GM18873 (cell line): ENCODE data around the gene FGL2.
A peak's percentile ranks its signal among the peaks of the same experiment; 100 is the strongest.
"Not testable (repeated sequence)": the region's sequence is repeated elsewhere in the genome, so short reads cannot be mapped to it uniquely, and the experiment has no call there.

ENCODE experiments used
- ATAC-seq: cut with Tn5 transposase; IDR thresholded peaks from one replicate; pipeline ENCODE4 v1.9.1; 2021; ENCODE audit warnings: mild to moderate bottlenecking, moderate library complexity, moderate number of reproducible peaks; ENCODE audit not compliant: unreplicated experiment, low FRiP score

The FGL2 gene

DNA sequence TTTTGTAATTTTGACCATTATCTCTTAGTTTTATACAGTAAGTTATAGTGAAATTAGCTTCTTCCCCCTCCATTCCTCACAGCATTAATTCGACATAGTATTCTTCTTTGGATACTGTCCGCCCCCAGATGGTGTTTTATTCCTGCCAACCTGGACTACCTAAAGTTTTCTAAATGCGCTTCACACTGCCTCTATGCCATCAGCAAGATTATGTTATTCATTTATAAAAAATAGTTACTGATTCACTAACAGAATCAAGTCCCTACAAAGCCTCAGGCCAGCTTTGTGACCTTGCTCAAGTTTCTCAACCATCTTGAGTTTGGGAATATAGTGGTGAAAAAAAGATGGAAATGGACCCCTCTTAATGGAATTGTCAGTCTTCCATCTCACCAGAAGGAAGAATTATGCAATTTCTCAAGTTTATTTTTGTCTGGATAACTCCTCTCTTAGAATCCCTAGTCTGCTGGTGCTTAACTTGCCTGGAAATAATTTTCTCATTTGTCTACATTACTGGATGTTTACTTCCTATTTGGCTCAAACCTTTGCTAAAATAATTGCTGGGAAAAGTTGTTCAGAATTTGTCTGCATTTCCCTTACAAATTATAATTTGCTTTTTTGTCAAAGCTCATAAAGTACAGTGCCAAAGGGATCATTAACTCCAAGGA lies 16.7 kb upstream of the FGL2 start:
- ATAC-seq, result no peak

DNA sequence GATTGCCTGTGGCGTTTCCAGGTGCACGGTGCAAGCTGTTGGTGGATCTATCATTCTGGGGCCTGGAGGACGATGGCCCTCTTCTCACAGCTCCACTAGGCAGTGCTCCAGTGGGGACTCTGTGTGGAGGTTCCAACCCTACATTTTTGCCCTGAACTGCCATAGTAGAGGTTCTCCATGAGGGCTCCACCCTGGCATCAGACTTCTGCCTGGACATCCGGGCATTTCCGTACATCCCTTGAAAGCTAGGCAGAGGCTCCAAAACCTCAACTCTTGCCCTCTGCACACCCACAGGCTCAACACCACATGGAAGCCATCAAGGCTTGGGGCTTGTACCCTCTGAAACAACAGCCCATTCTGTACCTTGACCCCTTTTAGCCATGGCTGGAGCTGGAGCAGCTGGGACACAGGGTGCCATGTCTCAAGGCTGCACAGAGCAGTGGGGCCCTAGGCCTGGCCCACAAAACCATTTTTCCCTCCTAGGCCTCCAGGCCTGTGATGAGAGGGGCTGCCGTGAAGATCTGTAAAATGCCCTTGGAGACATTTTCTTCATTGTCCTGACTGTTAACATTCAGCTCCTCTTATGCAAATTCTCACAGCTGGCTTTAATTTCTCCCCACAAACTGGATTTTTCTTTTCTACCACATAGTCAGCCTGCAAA lies 10.0 kb upstream of the FGL2 start:
- ATAC-seq, result no peak

DNA sequence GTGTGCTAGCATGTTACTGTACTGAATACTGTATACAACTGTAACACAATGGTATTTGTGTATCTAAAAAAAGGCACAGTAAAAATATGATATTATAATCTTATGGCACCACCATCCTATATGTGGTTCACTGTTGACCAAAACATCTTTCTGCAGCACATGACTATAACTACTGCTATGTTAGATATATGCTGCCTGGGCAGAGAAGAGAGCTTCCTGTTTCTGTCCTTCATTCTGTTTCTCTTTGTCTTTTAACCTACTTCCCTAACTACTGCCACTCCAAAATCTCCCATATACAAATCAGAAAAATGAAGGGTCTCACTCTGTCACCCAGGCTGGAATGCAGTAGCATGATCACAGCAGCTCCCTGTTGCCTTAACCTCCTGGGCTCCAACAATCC lies 8.8 kb upstream of the FGL2 start:
- ATAC-seq, result no peak

DNA sequence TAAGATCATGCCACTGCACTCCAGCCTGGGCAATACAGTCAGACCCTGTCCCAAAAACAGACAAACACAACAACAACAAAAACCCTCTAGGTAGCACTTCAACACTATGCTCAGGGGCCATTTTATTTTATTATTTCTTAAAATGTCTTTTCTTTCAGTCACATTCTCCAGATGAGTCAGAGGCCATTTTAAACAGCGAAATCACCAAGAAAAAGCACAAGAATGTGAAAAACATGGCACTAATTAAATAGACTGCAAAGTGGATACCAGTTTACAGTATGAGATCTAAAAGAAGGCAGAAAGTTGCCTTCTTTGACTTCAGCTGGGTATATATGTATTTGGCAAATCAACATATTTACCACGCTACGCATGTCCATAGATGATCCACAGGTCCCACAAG lies 6.1 kb upstream of the FGL2 start:
- no peak for ATAC-seq

DNA sequence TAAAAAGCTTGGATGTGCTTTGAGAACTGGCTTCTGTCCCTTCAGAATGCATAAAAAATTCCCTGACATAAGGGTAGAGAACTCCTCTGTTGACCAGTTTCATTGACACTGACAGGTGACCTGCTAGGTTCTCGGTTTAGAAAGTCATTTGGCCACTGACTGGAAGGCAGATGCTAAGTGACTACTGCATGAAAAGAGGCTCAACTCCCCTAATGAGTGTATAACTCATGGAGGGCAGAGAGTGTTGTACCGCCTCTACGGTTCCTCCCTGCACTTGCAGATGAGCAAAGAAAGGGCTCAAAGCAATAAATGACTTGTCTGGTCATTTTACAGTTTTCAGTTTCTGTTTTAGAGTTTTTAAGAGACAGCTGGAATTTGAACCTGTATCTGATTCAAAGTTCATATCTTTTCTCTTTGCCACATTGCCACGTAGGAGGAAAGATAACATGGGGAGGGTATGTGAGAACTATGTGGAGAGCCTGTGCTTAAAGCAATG lies 2.9 kb upstream of the FGL2 start:
- peak; percentile 94 for ATAC-seq

DNA sequence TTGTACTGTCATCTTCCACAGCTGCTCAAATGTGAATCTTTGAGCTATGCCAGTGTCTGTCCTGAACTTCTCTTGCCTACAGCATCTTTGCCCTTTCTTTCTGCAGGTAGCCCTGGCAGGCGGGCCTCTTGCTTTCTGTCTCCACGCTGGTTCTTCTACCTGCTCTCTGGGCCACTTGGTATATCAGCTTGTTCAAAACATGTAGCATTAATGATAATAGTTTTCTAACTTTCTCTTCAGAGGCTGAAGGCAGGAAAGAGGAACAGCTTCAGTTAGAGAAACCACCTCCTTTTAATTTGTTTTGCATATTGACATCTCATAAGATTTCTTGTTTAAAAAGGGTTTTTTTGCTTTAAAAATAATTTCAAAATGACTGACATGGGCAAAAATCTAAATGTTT lies 923 bp upstream of the FGL2 start:
- ATAC-seq, result no peak

DNA sequence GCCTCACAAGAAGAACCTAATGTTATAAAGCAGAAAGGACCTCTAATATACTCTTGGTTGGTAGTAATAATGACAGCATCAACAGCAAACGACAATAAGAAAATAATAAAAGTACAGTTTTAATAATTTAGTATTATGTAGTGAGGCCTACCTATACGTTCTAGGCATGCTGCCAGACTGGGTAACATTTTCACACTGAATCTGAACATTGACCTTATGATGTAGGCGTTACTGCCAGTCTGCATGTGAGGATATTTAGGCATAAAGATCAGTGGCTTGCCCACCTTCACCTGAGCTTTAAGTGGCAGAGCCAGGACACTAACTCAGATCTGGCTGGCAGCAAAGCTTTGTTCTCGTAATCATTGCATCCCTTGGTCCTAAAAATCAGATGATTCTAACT lies 2.5 kb downstream of the FGL2 start:
- ATAC-seq, result no peak

DNA sequence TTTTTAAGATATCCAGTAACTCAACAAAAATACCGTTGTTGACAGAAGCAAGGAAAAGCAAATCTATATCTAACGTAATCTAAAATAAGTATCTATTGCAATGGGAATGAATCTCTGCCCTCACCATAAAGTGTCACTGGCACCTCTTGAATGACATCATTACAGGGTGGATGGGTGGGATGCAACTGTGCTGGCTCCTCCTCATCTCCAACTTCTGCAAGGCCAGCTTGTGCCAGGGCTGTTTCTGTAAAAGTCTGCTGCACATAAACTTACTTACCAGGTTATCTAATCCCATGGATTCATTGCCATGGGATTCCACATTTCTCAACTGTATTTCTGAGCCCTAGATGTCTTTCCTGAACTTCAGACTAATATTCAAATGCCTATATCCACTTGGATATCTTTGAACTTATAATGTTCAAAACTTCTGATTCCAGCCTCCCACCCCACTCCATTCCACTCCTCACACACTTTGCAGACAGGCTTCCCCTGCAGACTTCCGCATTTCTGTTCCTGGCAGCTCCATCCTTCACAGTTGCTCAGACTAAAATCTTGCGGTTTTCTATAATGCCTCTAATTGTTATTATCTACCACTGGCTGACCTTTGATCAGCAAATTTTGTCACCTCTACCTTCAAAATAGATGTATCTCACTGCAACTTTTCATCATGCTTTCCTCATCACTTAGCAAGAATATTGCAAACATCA lies 10.7 kb downstream of the FGL2 start:
- ATAC-seq, result no peak

DNA sequence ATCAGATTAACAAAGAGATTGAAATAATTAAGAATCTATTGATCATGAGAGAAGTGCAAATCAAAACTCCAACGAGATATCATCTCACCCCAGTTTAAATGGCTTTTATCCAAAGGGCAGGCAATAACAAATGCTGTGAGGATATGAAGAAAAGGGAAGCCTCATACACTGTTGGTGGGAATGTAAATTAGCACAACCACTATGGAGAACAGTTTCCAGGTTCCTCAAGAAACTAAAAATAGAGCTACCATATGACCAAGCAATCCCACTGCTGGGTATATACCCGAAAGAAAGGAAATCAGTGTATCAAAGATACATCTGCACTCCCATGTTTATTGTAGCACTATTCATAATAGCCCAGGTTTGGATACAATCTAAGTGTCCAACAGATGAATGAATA lies 13.8 kb downstream of the FGL2 start:
- ATAC-seq, result no peak

DNA sequence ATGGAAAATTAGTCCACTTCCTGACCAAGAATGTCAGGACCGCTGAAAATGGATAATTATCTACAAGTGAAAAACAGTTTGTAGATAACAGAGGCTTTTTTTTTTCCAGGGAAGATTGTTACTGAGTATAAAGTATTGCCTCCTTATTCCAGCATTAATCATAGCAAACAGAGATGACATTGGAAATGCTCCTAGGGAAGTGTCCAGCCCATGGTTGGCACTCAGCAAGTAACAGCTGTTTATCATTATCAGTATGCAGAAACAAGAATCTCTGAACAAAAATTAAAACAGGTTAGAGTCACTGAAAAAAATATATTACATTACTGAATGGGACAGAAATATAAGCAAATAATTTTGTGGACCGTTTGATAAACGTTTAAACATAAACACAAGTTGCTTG lies 14.6 kb downstream of the FGL2 start:
- ATAC-seq, result no peak

DNA sequence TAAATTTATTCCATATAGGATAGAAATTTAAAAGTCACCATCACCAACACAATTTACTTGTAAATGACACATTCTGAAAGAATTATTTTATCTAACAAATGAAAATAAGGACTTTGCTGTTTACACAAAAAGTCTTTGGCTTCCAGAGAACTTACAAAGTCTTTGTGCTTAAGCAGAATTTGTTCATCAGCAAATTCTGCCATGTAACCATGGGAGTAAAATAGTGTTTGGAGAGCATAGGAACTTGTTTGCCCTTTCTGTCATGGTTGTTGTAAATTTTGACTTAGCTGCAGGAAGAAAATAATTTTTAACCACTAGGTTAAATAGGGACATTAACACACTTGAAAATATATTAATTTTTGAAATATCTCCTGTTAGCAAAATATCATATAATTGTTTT lies 15.2 kb downstream of the FGL2 start:
- ATAC-seq, result no peak

DNA sequence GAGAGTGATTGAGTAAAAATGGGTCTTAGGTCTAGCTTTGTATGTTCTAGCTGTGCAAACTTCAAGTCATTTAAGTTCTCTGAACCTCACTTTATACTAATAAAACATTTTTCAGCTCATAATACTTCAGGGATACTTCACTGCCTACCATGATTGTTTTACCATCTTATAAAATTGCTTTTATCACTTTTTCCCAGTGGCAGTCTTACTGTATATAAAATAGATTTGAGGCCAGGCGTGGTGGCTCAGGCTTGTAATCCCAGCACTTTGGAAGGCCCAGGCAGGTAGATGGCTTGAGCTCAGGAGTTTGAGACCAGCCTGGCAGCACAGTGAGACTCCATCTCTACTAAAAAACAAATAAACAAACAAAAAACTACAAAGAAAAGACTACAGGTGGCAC lies 17.4 kb downstream of the FGL2 start:
- ATAC-seq, result no peak

DNA sequence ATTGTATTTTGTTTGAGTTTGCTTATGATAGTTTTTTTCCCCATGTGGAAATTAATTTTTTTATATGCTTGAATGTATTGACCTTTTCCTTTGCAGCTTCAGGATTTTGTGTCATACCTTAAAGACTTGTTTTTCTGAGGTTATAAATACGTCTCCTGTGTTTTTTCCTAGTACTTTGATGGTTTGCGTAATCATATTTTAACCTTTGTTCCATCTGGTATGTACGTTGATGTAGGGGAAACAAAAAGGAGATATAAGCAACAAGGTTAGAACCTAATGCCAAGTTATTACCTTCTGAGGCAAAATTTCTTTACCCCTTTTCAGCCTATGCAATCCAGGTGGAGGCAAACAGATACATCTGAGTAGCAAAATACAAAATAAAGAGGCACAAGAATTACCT lies 17.9 kb downstream of the FGL2 start:
- ATAC-seq, result no peak

DNA sequence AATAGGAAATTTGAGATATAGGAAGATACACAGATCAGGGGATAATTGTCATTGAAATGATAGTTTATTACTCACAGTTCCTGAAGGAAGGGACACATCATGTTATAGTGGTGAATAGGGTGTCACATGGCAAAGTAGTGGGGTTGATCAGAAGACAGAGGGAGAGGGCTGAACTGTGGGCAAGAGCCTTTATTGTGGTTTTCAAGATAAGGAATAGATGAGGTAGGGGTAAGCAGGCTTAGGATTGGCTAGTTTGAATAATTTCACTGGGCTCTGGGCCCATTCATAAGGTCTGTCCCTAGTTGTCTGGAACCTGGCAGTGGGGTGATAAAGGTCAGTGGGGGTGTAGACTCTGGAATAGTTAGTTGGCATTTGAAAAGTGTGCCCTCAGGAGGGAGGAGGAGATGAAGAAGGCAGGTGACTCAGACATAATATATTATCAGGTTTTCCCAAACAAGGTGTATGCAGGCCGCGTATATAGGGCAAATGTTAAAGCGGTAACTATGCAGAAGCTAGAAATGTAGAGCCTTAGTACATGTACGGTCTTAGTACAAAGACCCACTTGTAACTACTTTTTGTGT lies 18.5 kb downstream of the FGL2 start:
- no peak for ATAC-seq

DNA sequence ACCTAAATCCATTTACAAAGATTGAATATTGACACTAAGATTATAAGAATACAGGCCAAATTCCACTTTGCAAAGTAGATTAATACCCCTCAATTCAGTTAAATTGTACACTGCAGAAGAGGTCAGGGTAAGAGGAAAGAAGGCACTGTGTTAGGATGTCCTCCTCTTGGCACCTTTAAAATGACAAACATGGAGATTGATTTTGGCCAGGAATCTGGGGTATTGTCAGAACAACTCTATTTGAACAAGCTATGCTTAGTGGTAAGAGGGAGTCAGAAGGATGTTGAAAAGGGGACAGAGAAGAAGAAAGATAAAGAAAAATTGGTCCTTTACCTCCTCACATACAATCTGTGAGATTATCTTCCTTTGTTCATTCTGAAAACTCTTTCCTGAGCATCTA lies 21.6 kb downstream of the FGL2 start:
- ATAC-seq, result not testable (repeated sequence)

DNA sequence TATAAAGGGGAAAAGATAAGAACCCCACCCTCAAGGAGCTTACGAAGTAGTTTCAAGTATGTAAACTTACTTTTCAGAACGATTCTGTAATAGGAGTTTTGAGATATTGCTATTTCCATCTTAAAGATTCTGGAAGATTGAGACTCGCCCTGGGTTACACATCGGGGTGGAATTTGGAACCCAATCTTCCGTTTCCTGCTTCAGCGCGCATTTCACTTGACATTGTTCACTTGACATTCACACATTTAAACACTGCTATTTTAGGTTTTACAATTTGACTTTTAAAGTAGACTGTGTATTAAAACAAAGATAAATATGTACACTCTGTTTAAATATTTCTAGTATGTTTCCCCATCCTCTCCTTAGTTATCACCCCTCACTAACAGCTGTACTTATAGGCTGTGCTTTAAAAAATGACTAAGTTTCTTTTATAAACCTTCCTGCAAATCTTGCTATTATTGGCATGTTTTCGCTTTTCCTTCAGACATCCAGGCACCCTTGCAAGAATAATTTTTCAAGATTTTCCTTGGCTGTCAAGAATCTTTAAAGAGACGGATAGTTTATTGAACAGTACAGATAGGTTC lies 22.2 kb downstream of the FGL2 start:
- not testable (repeated sequence) for ATAC-seq

DNA sequence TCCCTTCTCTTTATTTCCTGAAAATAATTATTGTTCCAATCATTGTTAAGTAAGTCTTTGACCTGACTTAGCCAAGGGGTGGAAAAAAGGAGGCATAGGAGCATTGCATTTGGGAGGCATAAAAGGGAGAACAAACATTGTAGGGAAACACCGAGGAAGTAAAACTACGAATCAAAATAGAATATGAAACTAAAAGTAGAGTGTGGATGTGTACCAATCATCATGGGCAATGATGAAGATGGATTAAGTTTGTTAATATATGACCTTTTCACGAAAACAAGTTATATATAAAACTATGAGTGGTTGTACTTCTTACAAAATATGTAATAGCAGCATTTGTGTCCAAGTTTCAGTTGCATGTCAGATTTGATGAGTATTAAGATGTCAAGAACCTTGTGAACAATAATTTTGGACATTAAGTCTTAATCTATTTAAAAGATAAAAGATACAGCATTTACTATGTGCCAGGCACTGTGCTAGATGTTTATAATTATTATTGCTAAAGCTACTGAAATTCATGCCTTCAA lies 24.3 kb downstream of the FGL2 start:
- ATAC-seq, result not testable (repeated sequence)

DNA sequence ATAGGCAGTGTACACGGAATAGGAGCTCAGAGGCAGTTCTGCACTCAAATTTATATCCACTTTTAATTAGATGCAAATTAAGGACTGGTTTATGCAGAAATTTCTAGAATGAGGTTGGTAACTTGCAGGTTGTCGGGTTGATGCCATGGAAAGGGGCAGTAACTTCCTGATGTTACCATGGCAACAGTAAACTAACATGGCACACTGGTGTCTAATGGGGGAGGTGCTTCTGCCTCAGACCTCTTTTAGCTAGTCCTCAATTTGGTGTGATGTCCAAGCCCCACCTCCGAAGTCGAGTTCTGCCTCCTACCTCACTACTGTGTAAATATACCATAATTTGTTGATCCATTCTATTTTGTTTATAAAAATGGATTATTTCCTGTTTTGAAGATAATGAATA lies 25.2 kb downstream of the FGL2 start:
- ATAC-seq, result not testable (repeated sequence)

DNA sequence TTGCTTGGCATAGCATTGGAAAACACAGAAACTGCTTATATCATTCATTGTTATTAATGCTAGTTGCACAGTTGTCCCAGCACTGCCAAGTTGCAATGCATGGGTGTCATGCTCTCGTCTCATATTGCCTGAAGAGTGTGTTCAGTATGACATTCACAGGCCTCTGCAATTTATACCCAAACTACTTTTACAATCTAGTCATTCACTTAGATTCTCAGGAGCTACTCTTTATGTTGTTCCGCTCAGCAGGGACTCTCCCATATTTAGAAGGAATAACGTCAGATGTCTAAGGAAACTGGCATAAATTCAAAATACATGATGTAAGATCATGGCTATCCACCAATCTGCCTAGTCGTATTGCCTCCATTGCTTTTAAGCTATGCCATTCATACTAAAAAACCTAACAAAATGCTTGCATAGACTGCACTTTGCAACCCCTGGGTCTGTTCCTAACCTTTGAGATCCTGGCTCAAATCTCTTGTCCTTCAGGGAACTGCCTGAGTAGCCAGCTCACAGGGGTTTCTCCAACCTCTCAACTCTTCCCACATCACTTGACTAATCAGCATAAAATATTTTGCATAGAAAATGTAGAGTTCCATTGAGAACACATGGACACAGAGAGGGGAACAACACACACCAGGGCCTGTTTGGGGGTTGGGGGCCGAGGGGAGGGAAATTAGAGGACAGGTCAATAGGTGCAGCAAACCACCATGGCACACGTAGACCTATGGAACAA lies 27.0 kb downstream of the FGL2 start:
- not testable (repeated sequence) for ATAC-seq

DNA sequence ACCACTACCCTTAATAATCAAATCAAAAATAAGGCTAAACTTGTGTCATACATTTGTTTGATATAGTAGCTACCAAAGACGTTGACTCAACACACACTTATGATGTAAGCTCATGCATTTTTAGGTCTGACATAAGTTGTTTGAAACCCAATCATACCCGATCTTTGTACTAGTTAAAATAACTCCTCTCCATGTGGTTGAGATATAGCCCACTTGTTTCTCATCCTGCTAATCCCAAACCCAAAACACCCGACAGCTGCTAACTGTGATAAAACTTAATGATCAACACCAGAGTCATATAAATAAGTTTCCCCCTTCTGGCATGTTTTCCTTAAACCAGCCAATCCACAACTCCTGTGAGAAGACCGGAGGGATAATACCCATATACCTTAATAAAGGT lies 28.5 kb downstream of the FGL2 start:
- ATAC-seq, result not testable (repeated sequence)
